ENCODE data around the gene PLA2G4D.

PLA2G4D gene

DNA sequence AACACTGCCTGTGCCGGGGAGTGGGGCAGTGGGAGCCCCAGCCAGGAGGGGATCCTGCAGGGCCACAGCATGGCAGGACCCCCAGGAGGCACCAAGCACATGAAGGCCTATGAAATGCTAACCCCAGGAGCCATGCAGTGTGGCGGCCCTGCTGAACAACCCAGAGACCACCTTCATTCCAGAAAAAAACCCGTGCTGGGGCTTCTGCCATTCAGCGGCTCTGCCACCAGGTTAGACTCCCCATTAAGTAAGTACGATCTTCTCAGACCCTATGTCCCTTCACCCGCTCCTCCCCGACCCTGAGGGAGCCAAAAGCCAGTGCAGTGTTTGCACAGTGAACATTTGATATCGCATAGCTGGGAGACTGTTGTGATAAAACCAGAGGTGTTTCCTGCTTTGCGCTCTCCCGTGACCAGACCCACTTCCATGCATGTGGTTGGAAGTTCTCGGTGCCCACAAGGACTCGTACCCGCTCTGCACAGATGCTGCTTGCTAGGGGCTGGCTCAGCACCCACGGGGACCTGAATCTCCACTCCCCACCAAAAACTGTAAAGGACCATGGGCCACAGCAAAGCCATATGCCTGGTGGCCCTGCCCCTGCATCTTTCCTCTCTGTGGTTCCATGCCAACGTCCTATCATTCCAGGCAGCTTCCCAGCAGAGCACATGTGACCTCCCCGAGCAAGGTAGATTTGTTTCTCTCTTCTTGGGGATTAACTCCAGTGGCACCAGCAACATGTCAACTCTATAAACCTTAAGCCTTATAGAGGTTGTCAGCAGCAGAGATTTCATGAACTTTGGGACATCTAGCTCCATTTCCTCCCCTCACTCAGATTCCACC lies 5.3 kb downstream of the PLA2G4D start:
- no peak overlapping the region for H3K4me3 Mint-ChIP-seq
- H3K4me1 Mint-ChIP-seq (ENCODE audit: low read depth), result peaks cover 3% of the 10 kb centered on the region
- no peak overlapping the region for H3K27ac Mint-ChIP-seq
- H3K27me3 Mint-ChIP-seq, result no peaks in the 10 kb centered on the region
- H3K36me3 Mint-ChIP-seq, result no peaks in the 10 kb centered on the region
- H3K9me3 Mint-ChIP-seq (ENCODE audit: low read depth), result no peaks in the 10 kb centered on the region

DNA sequence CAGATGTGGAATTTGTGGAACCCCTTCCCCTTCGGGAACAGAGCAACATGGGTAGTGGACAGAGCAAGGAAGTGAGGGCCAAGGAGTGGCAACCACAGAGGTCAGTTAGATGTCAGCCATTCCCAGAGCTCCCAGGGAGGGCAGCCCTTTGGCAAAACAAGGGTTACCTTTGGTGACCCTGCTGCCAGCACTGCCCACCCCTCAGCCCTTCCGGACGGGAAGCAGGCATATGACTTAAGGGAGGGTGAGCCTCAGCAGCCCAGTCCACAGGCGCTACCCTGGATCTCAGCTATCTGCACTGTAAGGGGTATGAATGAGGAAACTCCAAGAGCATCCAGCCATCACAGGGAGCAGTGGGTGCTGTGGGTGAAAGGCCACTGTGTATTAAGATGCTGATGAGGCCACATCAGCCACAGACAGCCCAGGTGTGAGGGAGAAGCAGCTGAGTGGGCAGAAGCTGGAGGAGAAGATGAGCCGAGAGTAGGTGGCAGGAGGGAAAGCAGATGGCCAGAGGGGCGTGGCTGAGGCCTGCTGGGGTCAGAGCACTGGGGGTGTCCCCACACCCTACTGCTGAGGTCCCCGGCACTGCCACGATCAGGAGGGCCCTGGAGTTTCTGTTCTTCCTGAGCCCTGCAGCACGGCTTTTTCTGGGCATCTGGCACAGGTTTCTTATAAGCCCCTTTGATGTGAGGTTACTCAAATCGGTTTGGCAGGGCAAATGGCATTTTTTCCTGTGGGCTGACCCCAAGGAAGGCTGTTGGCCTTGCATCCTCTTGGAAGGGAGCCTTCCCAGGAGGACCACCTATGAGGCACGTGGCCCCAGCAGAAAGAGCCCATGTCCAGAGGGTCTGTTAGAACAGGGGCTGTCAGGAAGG lies 6.2 kb downstream of the PLA2G4D start:
- Mint-ChIP-seq H3K4me3 (no peak overlapping the region), H3K27me3 (no peaks in the 10 kb centered on the region), H3K9me3 (ENCODE audit: low read depth) (no peaks in the 10 kb centered on the region), H3K36me3 (no peaks in the 10 kb centered on the region), H3K4me1 (ENCODE audit: low read depth) (peaks cover 3% of the 10 kb centered on the region), H3K27ac (no peak overlapping the region)

DNA sequence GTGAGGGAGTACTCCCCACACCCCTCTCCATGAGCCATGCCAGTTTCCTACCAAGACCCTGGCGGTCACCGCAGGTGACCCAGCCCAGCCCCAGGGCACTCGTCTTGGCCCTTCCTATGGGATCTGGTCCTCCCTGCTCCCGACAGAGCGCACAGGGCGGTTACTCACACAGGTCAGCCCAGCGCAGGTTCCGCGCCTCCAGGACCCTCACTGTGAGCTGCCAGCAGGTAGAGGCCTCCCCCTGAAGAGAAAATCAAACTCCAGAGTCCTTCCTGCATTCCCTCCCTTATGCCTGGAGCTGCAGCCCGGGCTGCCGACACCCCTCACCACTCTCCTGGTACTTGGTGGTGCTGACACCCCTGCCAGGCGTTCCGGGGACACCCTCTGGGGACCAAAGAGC lies 6.9 kb downstream of the PLA2G4D start:
- Mint-ChIP-seq H3K4me3 (no peak overlapping the region), H3K36me3 (no peaks in the 10 kb centered on the region), H3K9me3 (ENCODE audit: low read depth) (no peaks in the 10 kb centered on the region), H3K4me1 (ENCODE audit: low read depth) (peaks cover 3% of the 10 kb centered on the region), H3K27ac (no peak overlapping the region), H3K27me3 (peaks cover 2% of the 10 kb centered on the region)

DNA sequence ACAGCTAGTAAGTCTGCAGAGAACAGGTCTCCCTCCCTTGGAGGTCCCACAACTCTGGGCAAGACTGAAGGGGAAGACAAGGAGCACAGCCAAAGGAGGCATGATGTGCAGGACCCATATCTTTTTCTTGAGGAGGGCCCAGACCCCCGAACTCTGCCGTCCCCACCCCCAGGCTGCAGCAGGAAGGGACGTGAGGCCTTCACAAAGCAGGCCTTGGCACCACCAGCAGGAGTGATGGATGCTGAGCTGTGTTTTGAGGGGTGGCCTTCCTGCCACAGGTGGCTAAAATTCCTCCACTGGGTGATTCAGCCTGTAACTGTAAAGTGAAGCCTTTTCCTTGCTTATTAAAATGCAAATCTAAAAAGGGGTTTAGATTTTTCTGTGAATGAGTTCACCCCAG lies 8.6 kb downstream of the PLA2G4D start:
- H3K36me3 Mint-ChIP-seq, result no peaks in the 10 kb centered on the region
- no peak overlapping the region for H3K4me3 Mint-ChIP-seq
- peaks cover 3% of the 10 kb centered on the region for H3K4me1 Mint-ChIP-seq (ENCODE audit: low read depth)
- H3K9me3 Mint-ChIP-seq (ENCODE audit: low read depth), result no peaks in the 10 kb centered on the region
- no peak overlapping the region for H3K27ac Mint-ChIP-seq
- peaks cover 2% of the 10 kb centered on the region for H3K27me3 Mint-ChIP-seq

DNA sequence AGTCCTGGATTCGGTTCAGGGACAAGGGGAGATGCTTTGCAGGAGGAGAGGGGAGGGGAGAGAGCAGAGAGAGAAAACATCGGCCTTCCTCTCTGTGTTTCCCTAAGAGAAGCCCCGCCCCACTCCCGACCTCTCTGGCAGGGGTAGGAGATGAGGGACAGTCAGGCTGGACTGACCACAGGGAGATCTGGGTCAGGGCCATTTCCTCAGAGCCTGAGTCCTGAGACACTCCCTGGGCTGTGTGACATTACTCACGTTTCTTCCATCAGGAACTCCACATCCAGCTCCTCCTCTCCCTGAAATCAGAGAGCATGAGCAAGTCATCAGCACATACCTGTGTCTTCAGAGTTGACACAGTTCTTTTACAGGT lies 9.1 kb downstream of the PLA2G4D start:
- peaks cover 2% of the 10 kb centered on the region for H3K27me3 Mint-ChIP-seq
- H3K9me3 Mint-ChIP-seq (ENCODE audit: low read depth), result no peaks in the 10 kb centered on the region
- H3K4me3 Mint-ChIP-seq, result no peak overlapping the region
- peaks cover 3% of the 10 kb centered on the region for H3K4me1 Mint-ChIP-seq (ENCODE audit: low read depth)
- no peaks in the 10 kb centered on the region for H3K36me3 Mint-ChIP-seq
- no peak overlapping the region for H3K27ac Mint-ChIP-seq

DNA sequence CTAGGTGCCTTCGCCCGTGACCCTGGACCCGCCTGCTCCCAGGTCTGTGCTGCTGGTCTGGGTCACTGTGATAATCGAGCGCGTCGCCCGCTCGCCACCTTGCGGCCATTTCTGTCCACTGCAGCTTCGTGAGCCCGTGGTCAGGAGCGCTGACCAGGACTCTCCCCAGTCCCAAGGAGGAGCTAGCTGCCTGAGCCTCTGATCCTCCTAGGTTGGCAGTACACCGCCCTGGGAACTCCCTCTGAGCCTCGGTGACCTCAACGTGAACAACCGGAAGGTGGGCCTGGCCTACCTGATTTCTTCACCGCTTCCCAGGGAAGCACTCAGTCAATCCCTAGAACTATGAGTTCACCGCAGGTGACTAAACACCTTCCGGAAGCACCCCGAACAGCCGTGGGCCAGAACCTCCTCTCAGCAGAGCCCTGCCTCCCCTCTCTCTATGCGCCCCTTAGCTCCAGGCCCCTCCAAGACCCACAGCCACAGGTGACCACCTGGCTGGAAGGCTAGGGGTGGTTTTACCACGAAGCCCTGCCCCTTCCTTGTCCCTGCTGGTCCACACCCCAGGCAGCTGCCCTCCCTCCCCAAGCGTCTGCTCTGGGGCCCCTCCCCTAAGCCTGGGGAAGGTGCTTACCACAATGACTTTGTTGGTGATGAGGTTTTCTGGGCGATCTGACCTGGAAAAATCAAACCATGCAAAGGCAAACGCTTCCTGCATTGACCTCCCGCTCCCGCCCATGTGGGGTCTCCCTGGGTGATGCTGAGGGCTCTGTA lies 9.7 kb downstream of the PLA2G4D start:
- Mint-ChIP-seq H3K27me3 (peaks cover 2% of the 10 kb centered on the region), H3K4me1 (ENCODE audit: low read depth) (peaks cover 3% of the 10 kb centered on the region), H3K27ac (no peak overlapping the region), H3K36me3 (no peaks in the 10 kb centered on the region), H3K9me3 (ENCODE audit: low read depth) (no peaks in the 10 kb centered on the region), H3K4me3 (no peak overlapping the region)

DNA sequence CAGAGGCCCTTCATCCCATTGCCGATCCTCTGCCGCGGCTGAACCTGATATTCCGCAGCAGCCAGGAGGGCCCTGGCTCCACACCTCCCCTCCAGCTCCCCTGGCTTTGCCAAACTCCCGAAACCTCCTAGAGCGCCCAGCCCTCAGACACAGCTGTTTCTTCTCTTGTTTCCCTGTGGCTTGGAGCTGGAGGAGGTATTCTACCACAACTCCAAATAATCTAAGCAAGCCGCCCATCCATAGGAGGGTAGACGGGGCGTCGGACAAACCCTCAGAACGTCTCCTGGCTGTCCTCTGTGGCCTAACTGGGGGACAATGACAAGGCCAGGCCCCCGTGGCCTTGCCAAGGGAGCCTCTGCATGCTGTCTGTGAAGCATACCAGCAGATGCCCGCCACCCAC lies 10.4 kb downstream of the PLA2G4D start:
- Mint-ChIP-seq H3K4me3 (no peak overlapping the region), H3K27ac (no peak overlapping the region)

DNA sequence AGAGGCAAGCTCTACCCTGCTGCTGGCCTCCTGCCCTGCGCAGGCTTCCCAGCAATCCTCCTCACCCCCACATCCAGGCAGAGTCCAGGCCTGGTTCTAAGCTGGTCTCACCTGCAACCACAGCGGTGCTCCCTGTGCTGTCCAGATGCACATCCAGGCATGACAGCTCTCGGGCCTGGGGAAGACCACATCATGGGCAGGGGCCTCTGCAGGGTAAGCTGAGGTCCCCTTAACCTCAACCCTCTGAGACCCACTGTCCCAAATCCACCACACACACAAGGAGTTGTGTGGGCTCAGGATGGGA lies 10.8 kb downstream of the PLA2G4D start:
- peaks cover 2% of the 10 kb centered on the region for H3K27me3 Mint-ChIP-seq
- H3K27ac Mint-ChIP-seq, result no peak overlapping the region
- no peaks in the 10 kb centered on the region for H3K9me3 Mint-ChIP-seq (ENCODE audit: low read depth)

More for the DNA sequence above, 10.4 kb downstream of the PLA2G4D start:
- Mint-ChIP-seq H3K27me3 (peaks cover 2% of the 10 kb centered on the region), H3K36me3 (no peaks in the 10 kb centered on the region), H3K4me1 (ENCODE audit: low read depth) (peaks cover 3% of the 10 kb centered on the region), H3K9me3 (ENCODE audit: low read depth) (no peaks in the 10 kb centered on the region)

GRCh38 chr15:42082823-42083604 lies 11.3 kb downstream of the PLA2G4D start:
- no peak overlapping the region for H3K4me3 Mint-ChIP-seq
- H3K9me3 Mint-ChIP-seq (ENCODE audit: low read depth), result no peaks in the 10 kb centered on the region
- H3K27ac Mint-ChIP-seq, result no peak overlapping the region
- H3K36me3 Mint-ChIP-seq, result no peaks in the 10 kb centered on the region
- H3K4me1 Mint-ChIP-seq (ENCODE audit: low read depth), result peaks cover 3% of the 10 kb centered on the region
- H3K27me3 Mint-ChIP-seq, result peaks cover 2% of the 10 kb centered on the region

More for the DNA sequence above, 10.8 kb downstream of the PLA2G4D start:
- peaks cover 3% of the 10 kb centered on the region for H3K4me1 Mint-ChIP-seq (ENCODE audit: low read depth)
- H3K36me3 Mint-ChIP-seq, result no peaks in the 10 kb centered on the region
- H3K4me3 Mint-ChIP-seq, result no peak overlapping the region

GRCh38 chr15:42082141-42082540 lies 12.2 kb downstream of the PLA2G4D start:
- H3K36me3 Mint-ChIP-seq, result no peaks in the 10 kb centered on the region
- H3K4me3 Mint-ChIP-seq, result no peak overlapping the region
- H3K27me3 Mint-ChIP-seq, result peaks cover 2% of the 10 kb centered on the region
- peaks cover 3% of the 10 kb centered on the region for H3K4me1 Mint-ChIP-seq (ENCODE audit: low read depth)
- no peaks in the 10 kb centered on the region for H3K9me3 Mint-ChIP-seq (ENCODE audit: low read depth)
- H3K27ac Mint-ChIP-seq, result no peak overlapping the region

- H3K4me1 Mint-ChIP-seq (ENCODE audit: low read depth), result peaks cover 3% of the 10 kb centered on the region
- H3K27ac Mint-ChIP-seq, result no peak overlapping the region
- no peaks in the 10 kb centered on the region for H3K36me3 Mint-ChIP-seq
- H3K9me3 Mint-ChIP-seq (ENCODE audit: low read depth), result no peaks in the 10 kb centered on the region
- peaks cover 2% of the 10 kb centered on the region for H3K27me3 Mint-ChIP-seq
- H3K4me3 Mint-ChIP-seq, result no peak overlapping the region
These were observed 13.2 kb downstream of the PLA2G4D start for GRCh38 chr15:42080919-42081830.

GRCh38 chr15:42080186-42080918 lies 14.0 kb downstream of the PLA2G4D start:
- H3K4me1 Mint-ChIP-seq (ENCODE audit: low read depth), result peaks cover 3% of the 10 kb centered on the region
- no peak overlapping the region for H3K4me3 Mint-ChIP-seq
- no peaks in the 10 kb centered on the region for H3K36me3 Mint-ChIP-seq
- no peak overlapping the region for H3K27ac Mint-ChIP-seq
- no peaks in the 10 kb centered on the region for H3K9me3 Mint-ChIP-seq (ENCODE audit: low read depth)
- peaks cover 2% of the 10 kb centered on the region for H3K27me3 Mint-ChIP-seq

DNA sequence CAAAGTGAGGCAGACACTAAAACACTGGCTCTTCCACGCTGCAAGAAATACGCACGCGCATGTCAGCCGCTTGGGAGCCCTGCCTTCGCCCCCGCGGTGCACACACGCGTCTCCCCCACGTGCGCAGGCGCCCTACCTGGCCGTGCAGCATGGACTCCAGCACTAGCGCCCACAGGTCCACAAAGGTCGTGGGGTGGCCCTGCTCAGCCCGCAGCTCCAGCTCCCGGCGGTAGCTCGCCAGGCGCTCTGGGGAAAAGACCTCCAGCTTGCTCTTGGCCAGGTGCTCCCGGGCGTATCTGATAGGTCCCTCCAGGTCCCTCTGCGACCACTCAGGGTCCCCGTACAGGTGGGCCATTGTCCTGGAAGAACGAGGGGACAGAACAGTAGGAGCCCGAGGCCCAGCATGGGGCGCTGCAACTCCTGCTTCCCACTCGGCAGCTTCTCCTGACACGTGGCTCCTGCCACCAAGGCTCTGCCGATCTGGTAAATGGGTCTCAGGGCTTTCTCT lies 14.9 kb downstream of the PLA2G4D start:
- Mint-ChIP-seq H3K27ac (no peak overlapping the region), H3K27me3 (peaks cover 2% of the 10 kb centered on the region), H3K36me3 (no peaks in the 10 kb centered on the region), H3K4me3 (no peak overlapping the region), H3K4me1 (ENCODE audit: low read depth) (peaks cover 3% of the 10 kb centered on the region), H3K9me3 (ENCODE audit: low read depth) (no peaks in the 10 kb centered on the region)
